Measurements from ENCODE around the gene ALDH1A3. TPM values are rescaled to one million over a fixed set of nuclear protein-coding genes. Genes with fewer than 3 reads are reported as not detected.

Gene ALDH1A3
- total RNA-seq, 5 donors from 2014 or later (not counting 1 experiment from before 2014, with no cell fraction given): 0.26 to 1.2 (median 0.38) TPM; not detected in 2

DNA sequence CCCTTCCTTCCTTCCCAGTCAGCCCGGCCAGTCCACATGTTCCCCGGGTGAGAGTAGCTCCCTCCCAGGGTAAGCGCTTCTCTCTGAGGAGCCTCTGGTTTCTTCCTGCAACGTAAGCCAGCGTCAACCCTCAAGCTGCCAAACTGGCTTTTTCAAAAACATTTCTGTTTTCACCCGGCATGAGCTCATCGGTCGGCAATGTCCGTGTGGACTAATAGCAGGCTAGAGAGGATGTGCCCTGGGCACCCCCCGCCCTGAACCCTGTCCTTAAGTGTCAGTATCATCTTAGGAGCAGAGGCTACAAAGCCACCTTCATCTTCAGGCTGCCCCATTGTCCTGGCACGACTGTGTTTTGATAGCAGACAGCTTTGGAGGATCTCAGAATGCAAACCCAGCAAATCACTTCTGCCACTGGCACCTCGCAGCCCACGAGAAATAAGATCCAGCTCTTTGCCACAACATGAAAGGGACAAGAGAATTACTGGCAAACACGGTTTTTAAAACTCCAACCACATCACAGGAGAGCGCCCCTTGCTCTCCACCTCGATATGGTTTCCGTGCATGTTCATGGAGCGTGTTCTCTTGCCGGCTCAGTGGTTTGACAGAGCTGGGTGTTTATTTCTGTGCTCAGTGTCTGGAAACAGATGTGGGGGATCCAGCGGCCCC, 9.9 kb downstream of the ALDH1A3 start:
- Histone ChIP-seq H3K27me3 (replicated peaks in 1 of 2; ENCODE audit: control insufficient read depth in 2 of 2, extremely low read depth in 1 of 2, insufficient read depth in 2 of 2, low read length in 1 of 2) (peaks cover 10 to 65% of the 10 kb centered on the region in 2 experiments), H3K4me3 (ENCODE audit: control insufficient read depth in 1 of 2, extremely low read depth in 1 of 2, low read length in 1 of 2) (no peak overlapping the region), H3K36me3 (ENCODE audit: control insufficient read depth in 2 of 2, extremely low read depth in 1 of 2, insufficient read depth in 1 of 2, low read length in 1 of 2) (no peaks in the 10 kb centered on the region), H3K4me1 (ENCODE audit: control insufficient read depth in 1 of 2, extremely low read depth in 1 of 2, insufficient read depth in 2 of 2, low read length in 2 of 2) (peaks cover 0 to 2% of the 10 kb centered on the region in 2 experiments), H3K9me3 (no peaks in the 10 kb centered on the region), H3K27ac (ENCODE audit: low read length) (no peak overlapping the region)
- DNase-seq: peak in 1 of 35 experiments; percentile 4
- Mint-ChIP-seq H3K4me1 (peaks cover 0 to 6% (median 0%) of the 10 kb centered on the region in 3 donors), H3K36me3 (no peaks in the 10 kb centered on the region), H3K9me3 (no peaks in the 10 kb centered on the region), H3K4me3 (no peak overlapping the region), H3K27ac (no peak overlapping the region), H3K27me3 (peaks cover 61 to 73% of the 10 kb centered on the region in 2 donors)
- no peak for ATAC-seq (replicated peaks in 1 of 4)
- 32% methylated on average over 14 of the region's 20 CpGs for WGBS (ENCODE audit: insufficient coverage)
- ChIA-PET CTCF (no interaction called here), POLR2A (no interaction called here)

DNA sequence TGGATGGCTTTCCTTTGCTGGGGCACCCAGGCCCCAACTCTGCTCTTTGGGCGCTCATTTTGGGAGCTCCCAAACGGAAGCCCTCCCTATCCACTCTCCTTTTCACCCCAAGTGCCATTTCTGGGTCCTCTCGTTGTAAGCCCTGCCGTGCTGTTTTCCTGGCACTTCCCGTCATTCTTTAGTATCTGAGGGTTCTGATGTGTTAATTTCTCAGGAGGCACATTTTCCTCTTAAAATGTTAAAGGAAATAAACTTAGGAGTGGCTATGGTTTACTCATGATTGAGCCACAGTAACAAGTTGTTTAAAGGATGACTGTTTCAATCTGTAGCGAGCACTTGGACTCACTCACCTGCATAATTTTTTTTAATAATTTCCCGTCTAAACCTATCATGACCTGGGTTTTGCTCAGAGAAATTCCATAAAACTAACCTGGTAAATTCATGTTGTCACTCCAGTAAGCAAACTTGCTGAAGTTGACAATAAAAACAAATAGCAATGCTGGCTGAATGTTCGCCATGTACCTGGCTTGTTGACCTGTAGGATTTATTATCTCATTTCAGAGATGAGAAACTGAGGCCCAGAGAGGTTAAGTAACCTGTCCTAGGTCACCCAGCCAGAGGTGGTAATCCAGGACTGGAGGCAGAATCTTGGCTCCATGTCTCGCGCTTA, 10.6 kb downstream of the ALDH1A3 start:
- no peak overlapping the region for H3K27ac ChIP-seq (ENCODE audit: low read length)

DNA sequence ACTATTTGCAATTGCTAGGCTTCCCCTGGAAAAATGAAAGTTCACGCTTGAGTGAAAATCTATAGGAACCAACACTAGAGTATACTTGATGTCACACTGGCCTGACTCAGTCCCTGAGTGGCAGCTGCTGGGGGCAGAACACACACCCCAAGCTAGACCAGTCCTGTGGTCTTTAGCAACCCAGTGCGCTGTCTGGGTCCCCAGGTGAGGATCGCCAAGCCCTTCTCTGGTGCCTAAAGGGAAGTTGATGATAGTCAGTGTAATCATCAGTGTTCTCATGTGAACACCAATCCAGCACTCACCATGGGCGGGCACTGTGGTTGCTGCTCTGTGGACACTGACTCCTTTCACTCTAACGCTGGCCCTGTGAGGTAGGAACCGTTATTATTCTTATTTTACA, 11.2 kb downstream of the ALDH1A3 start:
- H3K4me3 ChIP-seq (ENCODE audit: control insufficient read depth in 1 of 2, extremely low read depth in 1 of 2, low read length in 1 of 2): no peak overlapping the region
- H3K27me3 ChIP-seq (replicated peaks in 1 of 2; ENCODE audit: control insufficient read depth in 2 of 2, extremely low read depth in 1 of 2, insufficient read depth in 2 of 2, low read length in 1 of 2): peaks cover 8 to 67% of the 10 kb centered on the region in 2 experiments
- peaks cover 55 to 67% of the 10 kb centered on the region in 2 donors for H3K27me3 Mint-ChIP-seq
- peaks cover 0 to 2% of the 10 kb centered on the region in 2 experiments for H3K4me1 ChIP-seq (ENCODE audit: control insufficient read depth in 1 of 2, extremely low read depth in 1 of 2, insufficient read depth in 2 of 2, low read length in 2 of 2)
- no peak overlapping the region for H3K27ac ChIP-seq (ENCODE audit: low read length)
- no peaks in the 10 kb centered on the region for H3K36me3 Mint-ChIP-seq
- CTCF ChIA-PET: no interaction called here
- peaks cover 0 to 6% (median 0%) of the 10 kb centered on the region in 3 donors for H3K4me1 Mint-ChIP-seq
- DNase-seq: no peak
- no peak overlapping the region for H3K27ac Mint-ChIP-seq
- WGBS (ENCODE audit: insufficient coverage): 100% methylated on average over 2 of the region's 6 CpGs
- H3K36me3 ChIP-seq (ENCODE audit: control insufficient read depth in 2 of 2, extremely low read depth in 1 of 2, insufficient read depth in 1 of 2, low read length in 1 of 2): no peaks in the 10 kb centered on the region
- no peak overlapping the region for H3K4me3 Mint-ChIP-seq
- no peaks in the 10 kb centered on the region for H3K9me3 Mint-ChIP-seq
- POLR2A ChIA-PET: no interaction called here
- H3K9me3 ChIP-seq: no peaks in the 10 kb centered on the region
- ATAC-seq (replicated peaks in 1 of 4): no peak

More for the DNA sequence above, 10.6 kb downstream of the ALDH1A3 start:
- no peaks in the 10 kb centered on the region for H3K36me3 Mint-ChIP-seq
- H3K27ac Mint-ChIP-seq: no peak overlapping the region
- Histone ChIP-seq H3K4me1 (ENCODE audit: control insufficient read depth in 1 of 2, extremely low read depth in 1 of 2, insufficient read depth in 2 of 2, low read length in 2 of 2) (peaks cover 0 to 2% of the 10 kb centered on the region in 2 experiments), H3K4me3 (ENCODE audit: control insufficient read depth in 1 of 2, extremely low read depth in 1 of 2, low read length in 1 of 2) (no peak overlapping the region), H3K9me3 (no peaks in the 10 kb centered on the region), H3K36me3 (ENCODE audit: control insufficient read depth in 2 of 2, extremely low read depth in 1 of 2, insufficient read depth in 1 of 2, low read length in 1 of 2) (no peaks in the 10 kb centered on the region), H3K27me3 (replicated peaks in 1 of 2; ENCODE audit: control insufficient read depth in 2 of 2, extremely low read depth in 1 of 2, insufficient read depth in 2 of 2, low read length in 1 of 2) (peaks cover 9 to 64% of the 10 kb centered on the region in 2 experiments)
- H3K9me3 Mint-ChIP-seq: no peaks in the 10 kb centered on the region
- POLR2A ChIA-PET: no interaction called here
- WGBS (ENCODE audit: insufficient coverage): 73% methylated on average over 5 of the region's 10 CpGs
- peaks cover 59 to 71% of the 10 kb centered on the region in 2 donors for H3K27me3 Mint-ChIP-seq
- H3K4me1 Mint-ChIP-seq: peaks cover 0 to 6% (median 0%) of the 10 kb centered on the region in 3 donors
- DNase-seq (no peak), ATAC-seq (replicated peaks in 1 of 4) (no peak)
- no peak overlapping the region for H3K4me3 Mint-ChIP-seq
- CTCF ChIA-PET: no interaction called here

DNA sequence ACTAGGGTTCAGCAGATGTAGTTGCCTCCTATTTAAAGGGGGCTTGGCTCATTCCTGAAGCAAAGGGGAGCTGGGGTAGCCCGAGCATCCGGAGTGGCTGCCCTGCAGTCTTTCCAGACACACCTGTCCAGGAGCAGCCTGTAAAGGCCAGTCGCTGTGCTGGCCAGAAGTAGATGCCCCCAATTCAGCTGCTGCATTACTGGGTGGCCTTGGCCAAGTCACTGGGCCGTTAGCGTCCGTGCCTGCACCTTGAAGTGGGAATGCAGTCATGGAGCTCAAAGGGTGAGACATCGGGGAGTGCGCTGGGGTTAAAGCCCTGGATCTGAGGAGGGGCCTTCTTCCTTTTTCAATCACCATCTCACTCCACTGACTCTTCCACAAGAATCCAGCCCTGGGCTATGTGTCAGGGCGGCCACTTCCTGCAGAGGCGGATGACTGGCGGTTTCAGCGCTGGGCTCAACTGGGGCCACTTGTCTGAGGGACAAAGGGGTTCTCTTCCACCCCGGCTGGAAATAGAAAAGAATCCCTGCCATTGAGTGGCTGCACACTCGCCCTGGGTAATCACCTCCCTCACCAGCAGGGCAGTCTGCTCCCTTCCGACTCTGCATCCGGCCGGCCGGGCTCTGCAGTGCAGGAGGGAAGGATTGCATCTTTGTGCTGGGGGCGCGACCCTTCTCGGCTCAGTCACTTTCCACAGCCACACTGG, 11.8 kb downstream of the ALDH1A3 start:
- ChIA-PET CTCF (no interaction called here), POLR2A (no interaction called here)
- H3K27me3 ChIP-seq (replicated peaks in 1 of 2; ENCODE audit: control insufficient read depth in 2 of 2, extremely low read depth in 1 of 2, insufficient read depth in 2 of 2, low read length in 1 of 2): peaks cover 8 to 63% of the 10 kb centered on the region in 2 experiments
- ATAC-seq (replicated peaks in 1 of 4): no peak
- Mint-ChIP-seq H3K27me3 (peaks cover 50 to 67% of the 10 kb centered on the region in 2 donors), H3K4me1 (peaks cover 0 to 6% (median 0%) of the 10 kb centered on the region in 3 donors), H3K9me3 (no peaks in the 10 kb centered on the region), H3K4me3 (no peak overlapping the region), H3K27ac (no peak overlapping the region), H3K36me3 (no peaks in the 10 kb centered on the region)
- H3K36me3 ChIP-seq (ENCODE audit: control insufficient read depth in 2 of 2, extremely low read depth in 1 of 2, insufficient read depth in 1 of 2, low read length in 1 of 2): no peaks in the 10 kb centered on the region
- no peak for DNase-seq
- peaks cover 0 to 2% of the 10 kb centered on the region in 2 experiments for H3K4me1 ChIP-seq (ENCODE audit: control insufficient read depth in 1 of 2, extremely low read depth in 1 of 2, insufficient read depth in 2 of 2, low read length in 2 of 2)
- H3K4me3 ChIP-seq (ENCODE audit: control insufficient read depth in 1 of 2, extremely low read depth in 1 of 2, low read length in 1 of 2): no peak overlapping the region
- H3K9me3 ChIP-seq: no peaks in the 10 kb centered on the region
- WGBS (ENCODE audit: insufficient coverage): 48% methylated on average over 12 of the region's 21 CpGs
- no peak overlapping the region for H3K27ac ChIP-seq (ENCODE audit: low read length)

DNA sequence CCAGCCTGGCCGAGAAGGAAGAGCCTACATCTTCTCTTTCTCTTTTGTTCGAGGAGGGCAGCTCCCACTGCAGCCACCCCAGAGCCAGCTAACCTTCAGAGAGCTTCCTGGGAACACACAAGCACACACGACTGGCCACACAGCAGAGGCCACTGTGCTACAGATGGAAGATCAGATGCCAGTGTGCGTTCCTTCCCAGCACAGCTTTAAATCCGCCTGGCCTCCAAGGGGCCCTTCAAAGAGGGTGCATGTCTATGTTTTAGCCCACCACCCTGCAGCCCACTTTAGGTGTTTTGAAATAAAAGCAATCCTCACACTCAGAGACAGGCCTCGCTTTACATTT, 12.4 kb downstream of the ALDH1A3 start:
- Mint-ChIP-seq H3K27me3 (peaks cover 49 to 67% of the 10 kb centered on the region in 2 donors), H3K4me1 (peaks cover 0 to 6% (median 0%) of the 10 kb centered on the region in 3 donors), H3K36me3 (no peaks in the 10 kb centered on the region), H3K9me3 (no peaks in the 10 kb centered on the region), H3K4me3 (no peak overlapping the region), H3K27ac (no peak overlapping the region)
- POLR2A ChIA-PET: no interaction called here
- no peaks in the 10 kb centered on the region for H3K36me3 ChIP-seq (ENCODE audit: control insufficient read depth in 2 of 2, extremely low read depth in 1 of 2, insufficient read depth in 1 of 2, low read length in 1 of 2)
- DNase-seq (no peak), ATAC-seq (replicated peaks in 1 of 4) (no peak)
- H3K27me3 ChIP-seq (replicated peaks in 1 of 2; ENCODE audit: control insufficient read depth in 2 of 2, extremely low read depth in 1 of 2, insufficient read depth in 2 of 2, low read length in 1 of 2): peaks cover 8 to 59% of the 10 kb centered on the region in 2 experiments
- peaks cover 0 to 2% of the 10 kb centered on the region in 2 experiments for H3K4me1 ChIP-seq (ENCODE audit: control insufficient read depth in 1 of 2, extremely low read depth in 1 of 2, insufficient read depth in 2 of 2, low read length in 2 of 2)
- CTCF ChIA-PET: no interaction called here
- H3K27ac ChIP-seq (ENCODE audit: low read length): no peak overlapping the region
- H3K4me3 ChIP-seq (ENCODE audit: control insufficient read depth in 1 of 2, extremely low read depth in 1 of 2, low read length in 1 of 2): no peak overlapping the region
- whole genome bisulfite sequencing (ENCODE audit: insufficient coverage): 60% methylated on average over 4 of the region's 6 CpGs
- no peaks in the 10 kb centered on the region for H3K9me3 ChIP-seq

DNA sequence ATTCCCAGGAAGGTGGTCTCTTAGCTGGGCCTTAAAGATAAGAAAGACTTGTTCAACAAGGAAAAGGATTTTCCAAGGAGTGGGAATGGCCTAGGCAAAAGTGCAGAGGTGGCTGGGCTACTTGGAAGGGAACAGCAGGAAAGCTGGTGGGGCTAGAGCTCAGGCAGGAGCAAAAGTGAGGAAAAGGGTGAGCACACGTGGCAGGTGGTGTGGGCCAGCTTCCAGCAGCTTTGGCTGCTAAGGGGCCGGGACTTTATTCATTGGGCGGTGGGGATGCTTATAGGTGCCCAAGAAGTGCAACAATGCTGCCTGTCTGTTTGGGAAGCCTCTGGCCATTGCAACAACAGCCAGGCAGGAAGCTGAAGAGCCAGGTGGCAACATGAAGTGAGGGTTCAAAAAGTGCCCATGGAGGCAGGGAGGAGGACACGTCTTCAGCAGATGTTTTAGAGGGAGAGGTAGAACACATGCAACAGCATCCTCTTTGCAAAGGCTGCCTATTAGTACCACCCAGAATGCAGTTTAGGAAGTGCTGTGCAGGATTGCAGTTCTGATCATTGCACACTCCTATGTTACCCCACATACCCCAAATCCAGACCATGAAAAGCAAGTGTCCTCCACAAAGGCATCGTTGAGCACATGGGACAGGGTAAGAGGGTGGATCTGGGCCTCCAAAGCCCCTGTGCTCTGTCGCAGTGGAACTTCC, 13.8 kb downstream of the ALDH1A3 start:
- Mint-ChIP-seq H3K27me3 (peaks cover 59 to 75% of the 10 kb centered on the region in 2 donors), H3K4me3 (no peak overlapping the region), H3K27ac (no peak overlapping the region), H3K4me1 (peaks cover 0 to 6% (median 0%) of the 10 kb centered on the region in 3 donors), H3K36me3 (no peaks in the 10 kb centered on the region), H3K9me3 (no peaks in the 10 kb centered on the region)
- CTCF ChIA-PET: no interaction called here
- ATAC-seq (replicated peaks in 1 of 4) (no peak), DNase-seq (no peak)
- peaks cover 0 to 2% of the 10 kb centered on the region in 2 experiments for H3K4me1 ChIP-seq (ENCODE audit: control insufficient read depth in 1 of 2, extremely low read depth in 1 of 2, insufficient read depth in 2 of 2, low read length in 2 of 2)
- H3K4me3 ChIP-seq (ENCODE audit: control insufficient read depth in 1 of 2, extremely low read depth in 1 of 2, low read length in 1 of 2): no peak overlapping the region
- H3K27ac ChIP-seq (ENCODE audit: low read length): no peak overlapping the region
- H3K36me3 ChIP-seq (ENCODE audit: control insufficient read depth in 2 of 2, extremely low read depth in 1 of 2, insufficient read depth in 1 of 2, low read length in 1 of 2): no peaks in the 10 kb centered on the region
- POLR2A ChIA-PET: no interaction called here
- peaks cover 8 to 59% of the 10 kb centered on the region in 2 experiments for H3K27me3 ChIP-seq (replicated peaks in 1 of 2; ENCODE audit: control insufficient read depth in 2 of 2, extremely low read depth in 1 of 2, insufficient read depth in 2 of 2, low read length in 1 of 2)
- WGBS (ENCODE audit: insufficient coverage): 79% methylated on average over 4 of the region's 6 CpGs
- H3K9me3 ChIP-seq: no peaks in the 10 kb centered on the region
